Endometrium (tissue), 2 donors: ENCODE results near the gene FAM98A.

Experiments used
- FAIRE-seq: peaks from 2 replicates; lab custom pipeline; 2012; peaks lifted over from hg19 to GRCh38; lab: Jason Lieb, UNC
- donor health status: control.
- donor health status: control.

FAM98A gene

GRCh38 chr2:33599175-33599942, at the start of gene FAM98A:
Gene FAM98A, minus strand, starts transcription at chr2:33599299. Its CDS starts 78 bp downstream, at chr2:33599221.
- FAIRE-seq = peak; percentile 97

GRCh38 chr2:33645861-33646260, 46.8 kb upstream of the FAM98A start:
- FAIRE-seq = no peak

- FAIRE-seq = no peak
These were observed 45.1 kb upstream of the FAM98A start for GRCh38 chr2:33644215-33644614.

- no peak for FAIRE-seq
These were observed 36.9 kb upstream of the FAM98A start for GRCh38 chr2:33636001-33636400.

- FAIRE-seq = no peak
These were observed 35.3 kb upstream of the FAM98A start for GRCh38 chr2:33634261-33634910.

- FAIRE-seq = no peak
These were observed 34.2 kb upstream of the FAM98A start for GRCh38 chr2:33633315-33633714.

GRCh38 chr2:33632831-33633230, 33.7 kb upstream of the FAM98A start:
- FAIRE-seq = no peak

GRCh38 chr2:33628031-33628827, 29.1 kb upstream of the FAM98A start:
- FAIRE-seq = no peak

- FAIRE-seq = no peak
These were observed 19.9 kb upstream of the FAM98A start for GRCh38 chr2:33619028-33619427.

GRCh38 chr2:33617989-33618388, 18.9 kb upstream of the FAM98A start:
- no peak for FAIRE-seq

GRCh38 chr2:33617401-33617800, 18.3 kb upstream of the FAM98A start:
- FAIRE-seq = no peak

GRCh38 chr2:33616873-33617272, 17.8 kb upstream of the FAM98A start:
- FAIRE-seq = no peak

GRCh38 chr2:33614190-33614589, 15.1 kb upstream of the FAM98A start:
- no peak for FAIRE-seq

GRCh38 chr2:33607905-33608304, 8.8 kb upstream of the FAM98A start:
- no peak for FAIRE-seq

GRCh38 chr2:33607251-33607721, 8.2 kb upstream of the FAM98A start:
- no peak for FAIRE-seq

GRCh38 chr2:33606622-33607021, 7.5 kb upstream of the FAM98A start:
- no peak for FAIRE-seq

GRCh38 chr2:33606100-33606499, 7.0 kb upstream of the FAM98A start:
- no peak for FAIRE-seq

GRCh38 chr2:33605056-33605455, 6.0 kb upstream of the FAM98A start:
- no peak for FAIRE-seq

- no peak for FAIRE-seq
These were observed 4.3 kb upstream of the FAM98A start for GRCh38 chr2:33603416-33603815.

- no peak for FAIRE-seq
These were observed 3.2 kb upstream of the FAM98A start for GRCh38 chr2:33602201-33602830.

- no peak for FAIRE-seq
These were observed 769 bp upstream of the FAM98A start for GRCh38 chr2:33599943-33600192.

- FAIRE-seq = no peak
These were observed 431 bp downstream of the FAM98A start for GRCh38 chr2:33598561-33599174.
